Measurements from ENCODE around the gene SPDL1. TPM values are rescaled to one million over a fixed set of nuclear protein-coding genes. Genes with fewer than 3 reads are reported as not detected.

SPDL1 gene
- total and polyA plus RNA-seq, 9 donors = 4.1 to 10.4 (median 7.2) TPM

DNA sequence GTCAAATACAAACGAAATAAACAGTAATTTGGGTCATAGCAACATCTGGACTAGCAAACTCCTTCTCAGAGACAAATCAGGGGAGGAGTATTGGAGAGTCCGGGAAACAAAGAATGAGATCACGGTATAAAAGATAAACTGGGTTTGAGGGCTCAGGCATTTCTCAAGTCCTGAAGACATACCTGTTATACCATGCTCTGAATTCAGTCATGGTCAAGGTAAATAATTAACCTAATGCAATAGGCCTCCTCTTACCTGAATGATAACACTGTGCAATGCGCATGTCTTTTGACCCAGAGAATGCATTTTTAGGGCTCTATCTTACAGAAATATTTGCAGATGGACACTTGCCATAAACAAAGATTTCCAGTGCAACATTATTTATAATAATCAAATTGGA is 31.9 kb upstream of the SPDL1 start:
- no peaks in the 10 kb centered on the region for H3K9me3 ChIP-seq
- intact Hi-C loops (cut with DNase I) = loop anchor here in 1 of 4 donors (2.0 kb wide), 1 partner anchor 33 kb away; no protein-coding TSS in a partner anchor
- H3K36me3 ChIP-seq = no peaks in the 10 kb centered on the region
- DNase-seq = no peak
- no peak overlapping the region for H3K27ac ChIP-seq
- TF ChIP-seq POLR2A (IDR thresholded peaks at IDR 0.05) (no peak), EP300 (IDR thresholded peaks at IDR 0.05) (no peak)
- TF ChIP-seq, protein P1, sequence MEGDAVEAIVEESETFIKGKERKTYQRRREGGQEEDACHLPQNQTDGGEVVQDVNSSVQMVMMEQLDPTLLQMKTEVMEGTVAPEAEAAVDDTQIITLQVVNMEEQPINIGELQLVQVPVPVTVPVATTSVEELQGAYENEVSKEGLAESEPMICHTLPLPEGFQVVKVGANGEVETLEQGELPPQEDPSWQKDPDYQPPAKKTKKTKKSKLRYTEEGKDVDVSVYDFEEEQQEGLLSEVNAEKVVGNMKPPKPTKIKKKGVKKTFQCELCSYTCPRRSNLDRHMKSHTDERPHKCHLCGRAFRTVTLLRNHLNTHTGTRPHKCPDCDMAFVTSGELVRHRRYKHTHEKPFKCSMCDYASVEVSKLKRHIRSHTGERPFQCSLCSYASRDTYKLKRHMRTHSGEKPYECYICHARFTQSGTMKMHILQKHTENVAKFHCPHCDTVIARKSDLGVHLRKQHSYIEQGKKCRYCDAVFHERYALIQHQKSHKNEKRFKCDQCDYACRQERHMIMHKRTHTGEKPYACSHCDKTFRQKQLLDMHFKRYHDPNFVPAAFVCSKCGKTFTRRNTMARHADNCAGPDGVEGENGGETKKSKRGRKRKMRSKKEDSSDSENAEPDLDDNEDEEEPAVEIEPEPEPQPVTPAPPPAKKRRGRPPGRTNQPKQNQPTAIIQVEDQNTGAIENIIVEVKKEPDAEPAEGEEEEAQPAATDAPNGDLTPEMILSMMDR (IDR thresholded peaks at IDR 0.05) = no peak
- H3K4me1 ChIP-seq (ENCODE audit: insufficient read depth) = no peaks in the 10 kb centered on the region
- no peaks in the 10 kb centered on the region for H3K27me3 ChIP-seq
- 38 to 44% (median 42%) methylated on average over 4 of the region's 4 CpGs for whole genome bisulfite sequencing, 3 donors
- H3K4me3 ChIP-seq = no peak overlapping the region

DNA sequence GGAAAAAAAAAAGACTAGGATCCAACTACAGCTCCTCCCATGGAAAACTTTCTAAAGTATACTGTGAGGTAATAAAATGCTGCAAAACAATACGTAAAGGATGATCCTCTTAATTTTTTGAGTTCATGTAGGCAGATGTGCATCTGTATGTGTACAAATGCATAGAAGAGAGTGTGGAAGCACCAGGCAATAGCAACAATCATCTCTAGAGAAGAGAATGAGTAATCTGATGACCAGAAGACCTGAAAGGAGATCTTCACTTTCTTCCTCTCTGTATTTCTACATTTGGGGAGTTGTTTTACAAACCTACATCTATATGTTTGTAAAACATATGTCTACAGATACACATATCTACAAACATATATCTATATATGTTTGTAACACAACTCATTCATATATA is 29.3 kb upstream of the SPDL1 start:
- WGBS, 3 donors = 80 to 85% (median 84%) methylated on average over 1 of the region's 1 CpG
- TF ChIP-seq EP300 (IDR thresholded peaks at IDR 0.05) = no peak
- TF ChIP-seq, protein P1 (IDR thresholded peaks at IDR 0.05) = no peak
- TF ChIP-seq POLR2A (IDR thresholded peaks at IDR 0.05) = no peak
- Histone ChIP-seq H3K4me1 (ENCODE audit: insufficient read depth) (no peaks in the 10 kb centered on the region), H3K27ac (no peak overlapping the region), H3K9me3 (no peaks in the 10 kb centered on the region), H3K4me3 (no peak overlapping the region), H3K36me3 (no peaks in the 10 kb centered on the region), H3K27me3 (no peaks in the 10 kb centered on the region)
- intact Hi-C loops (cut with DNase I) = no loop called here
- no peak for DNase-seq

DNA sequence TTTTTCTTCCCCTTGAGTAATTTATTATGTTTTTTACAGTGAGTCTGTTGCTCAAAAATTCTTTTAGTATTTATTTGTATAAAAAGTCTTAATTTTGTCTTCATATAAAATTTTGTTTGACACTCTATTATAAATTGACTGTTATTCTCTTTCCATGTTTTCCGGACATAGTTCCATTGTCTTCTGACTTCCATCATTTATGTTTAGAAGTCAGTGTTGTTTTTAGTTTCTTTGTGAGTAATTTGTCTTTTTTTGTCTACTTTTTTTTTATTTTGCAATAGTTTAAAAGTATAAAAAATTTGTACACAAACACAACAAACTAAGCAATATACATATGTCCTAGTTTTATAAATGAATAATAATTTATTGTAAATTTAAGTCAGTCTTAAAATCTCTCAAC is 25.7 kb upstream of the SPDL1 start:
- Histone ChIP-seq H3K4me1 (ENCODE audit: insufficient read depth) (no peaks in the 10 kb centered on the region), H3K36me3 (no peaks in the 10 kb centered on the region), H3K9me3 (no peaks in the 10 kb centered on the region), H3K4me3 (no peak overlapping the region), H3K27me3 (no peaks in the 10 kb centered on the region), H3K27ac (no peak overlapping the region)
- intact Hi-C loops (cut with DNase I) = no loop called here
- TF ChIP-seq, protein P1 (IDR thresholded peaks at IDR 0.05) = no peak
- 67 to 74% (median 73%) methylated on average over 1 of the region's 1 CpG for WGBS, 3 donors
- no peak for DNase-seq

DNA sequence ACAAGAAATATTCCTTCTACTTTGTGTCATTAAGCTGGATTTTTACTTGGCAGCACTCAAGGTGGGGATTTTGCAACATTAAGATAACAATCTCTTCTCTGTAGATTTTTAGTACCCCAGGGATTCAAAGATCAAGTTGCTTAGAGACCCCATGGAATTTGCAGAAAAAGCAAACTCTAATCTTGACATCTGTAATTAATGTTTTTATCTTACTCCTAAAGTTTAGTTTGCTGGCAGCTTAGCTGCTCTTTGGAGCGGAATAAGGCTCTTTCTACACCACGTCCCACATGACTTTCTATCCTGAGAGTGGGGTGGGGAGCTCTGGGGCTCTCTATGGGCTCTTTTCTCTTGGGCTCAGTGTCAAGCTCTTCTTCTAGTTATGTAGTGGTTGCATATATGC is 21.7 kb upstream of the SPDL1 start:
- TF ChIP-seq POLR2A (IDR thresholded peaks at IDR 0.05) = no peak
- TF ChIP-seq EP300 (IDR thresholded peaks at IDR 0.05) = no peak
- TF ChIP-seq, protein P1 (IDR thresholded peaks at IDR 0.05) = no peak
- 24 to 26% (median 25%) methylated on average over 2 of the region's 2 CpGs for WGBS, 3 donors
- H3K27me3 ChIP-seq = no peaks in the 10 kb centered on the region
- H3K4me1 ChIP-seq (ENCODE audit: insufficient read depth) = no peaks in the 10 kb centered on the region
- intact Hi-C loops (cut with DNase I) = no loop called here
- no peaks in the 10 kb centered on the region for H3K9me3 ChIP-seq
- no peak for DNase-seq
- no peaks in the 10 kb centered on the region for H3K36me3 ChIP-seq
- H3K27ac ChIP-seq = no peak overlapping the region
- H3K4me3 ChIP-seq = no peak overlapping the region

DNA sequence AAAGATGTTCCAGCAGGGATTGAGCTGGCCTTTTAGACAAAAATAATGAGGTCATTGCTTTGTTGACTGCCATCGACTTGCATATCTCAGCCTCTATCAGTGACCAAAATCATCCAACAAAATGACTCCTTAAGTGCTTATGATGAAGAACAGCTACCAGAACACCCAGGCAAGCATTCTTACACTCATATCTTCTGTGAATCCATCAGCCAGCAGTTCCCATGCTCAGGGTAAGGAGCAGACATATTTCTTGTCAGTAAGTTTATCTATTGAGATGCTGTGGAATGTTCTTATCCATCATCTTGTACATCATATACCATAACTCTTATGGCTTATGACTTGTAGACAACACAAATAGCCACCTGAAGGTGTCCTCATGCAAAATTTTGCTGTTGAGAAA is 20.2 kb upstream of the SPDL1 start:
- 13 to 19% (median 14%) methylated on average over 1 of the region's 1 CpG for WGBS, 3 donors
- H3K27ac ChIP-seq = no peak overlapping the region
- H3K27me3 ChIP-seq = no peaks in the 10 kb centered on the region
- H3K4me1 ChIP-seq (ENCODE audit: insufficient read depth) = no peaks in the 10 kb centered on the region
- H3K36me3 ChIP-seq = no peaks in the 10 kb centered on the region
- no peaks in the 10 kb centered on the region for H3K9me3 ChIP-seq
- no peak overlapping the region for H3K4me3 ChIP-seq
- TF ChIP-seq EP300 (IDR thresholded peaks at IDR 0.05) (no peak), POLR2A (IDR thresholded peaks at IDR 0.05) (no peak)
- TF ChIP-seq, protein P1 (IDR thresholded peaks at IDR 0.05) = no peak
- no peak for DNase-seq
- intact Hi-C loops (cut with DNase I) = no loop called here

Measured in ovary (tissue), 9 donors.